Upper lobe of right lung (tissue), 1 donor: ENCODE measurements around the gene OPCML. TPM values are rescaled to one million over a fixed set of nuclear protein-coding genes. Genes with fewer than 3 reads are reported as not detected.

Experiments used
- ATAC-seq: fragments of 200-7000 bp; cut with Tn5 transposase; one replicate; pipeline ENCODE4 v1.9.1; 2020; ENCODE audit warnings: mild to moderate bottlenecking, moderate library complexity
- DNase-seq: peaks from one replicate; pipeline ENCODE4 v3.0.0-alpha.2; 2020
- H3K27ac ChIP-seq: fragments of 200-600 bp; one replicate; pipeline ENCODE4 v1.8.0; 2022
- H3K27me3 ChIP-seq: fragments of 200-600 bp; one replicate; pipeline ENCODE4 v1.8.0; 2022; ENCODE audit warnings: mild to moderate bottlenecking
- H3K36me3 ChIP-seq: fragments of 200-600 bp; one replicate; pipeline ENCODE4 v1.8.0; 2022
- H3K4me1 ChIP-seq: fragments of 200-600 bp; one replicate; pipeline ENCODE4 v1.8.0; 2022
- H3K4me3 ChIP-seq: fragments of 200-600 bp; one replicate; pipeline ENCODE4 v1.8.0; 2022; ENCODE audit warnings: mild to moderate bottlenecking
- H3K9me3 ChIP-seq: fragments of 200-600 bp; one replicate; pipeline ENCODE4 v1.8.0; 2022
- intact Hi-C: fragments of 100-400 bp; cut with DNase I; formaldehyde crosslinking; loops from one replicate; pipeline ENCODE4 v1.11.0; 2022
- total RNA-seq: library from RNA; stranded (reverse); fragmentation: NEBNext Ultra II Directional; extraction: Animal tissue kit (Norgen Biotek cat#: 25700); gene quantifications from one replicate; pipeline ENCODE4 v1.2.1, GENCODE V29; 2021
- TF ChIP-seq, protein P1 (sequence below): fragments of 200-600 bp; IDR thresholded peaks from one replicate; pipeline ENCODE4 v1.8.0; 2022; ENCODE audit warnings: antibody characterized with exemption
- donor health status: DM: no; HTN: yes; CAD: no; lungs with severe emphysema.

Gene OPCML
- total RNA-seq, 1 donor from 2014 or later: not detected

DNA sequence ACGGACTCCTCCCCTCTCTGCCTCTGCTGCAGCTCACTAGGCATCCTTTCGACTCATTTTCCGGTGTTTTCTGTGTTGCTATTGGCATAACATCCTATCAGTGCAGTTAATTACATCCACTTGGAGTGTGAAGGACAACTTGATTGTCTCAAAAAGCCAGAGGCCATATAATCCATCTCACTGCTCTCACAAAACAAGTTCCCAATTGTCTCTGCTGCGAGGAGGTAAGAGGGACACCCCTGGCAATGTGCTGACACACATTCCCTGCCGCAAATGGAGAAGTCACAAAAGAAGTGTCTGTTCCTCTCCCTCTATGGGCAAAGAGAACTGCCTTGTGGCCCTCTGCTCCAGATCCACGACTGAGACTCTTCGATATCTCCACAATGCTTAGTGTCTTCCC is 618.4 kb downstream of the OPCML start:
- H3K27me3 ChIP-seq: no peaks in the 10 kb centered on the region
- intact Hi-C loops: no loop called here
- ATAC-seq (no peak), DNase-seq (no peak)
- no peak overlapping the region for H3K4me3 ChIP-seq
- H3K27ac ChIP-seq: no peak overlapping the region
- no peaks in the 10 kb centered on the region for H3K4me1 ChIP-seq
- TF ChIP-seq, protein P1, sequence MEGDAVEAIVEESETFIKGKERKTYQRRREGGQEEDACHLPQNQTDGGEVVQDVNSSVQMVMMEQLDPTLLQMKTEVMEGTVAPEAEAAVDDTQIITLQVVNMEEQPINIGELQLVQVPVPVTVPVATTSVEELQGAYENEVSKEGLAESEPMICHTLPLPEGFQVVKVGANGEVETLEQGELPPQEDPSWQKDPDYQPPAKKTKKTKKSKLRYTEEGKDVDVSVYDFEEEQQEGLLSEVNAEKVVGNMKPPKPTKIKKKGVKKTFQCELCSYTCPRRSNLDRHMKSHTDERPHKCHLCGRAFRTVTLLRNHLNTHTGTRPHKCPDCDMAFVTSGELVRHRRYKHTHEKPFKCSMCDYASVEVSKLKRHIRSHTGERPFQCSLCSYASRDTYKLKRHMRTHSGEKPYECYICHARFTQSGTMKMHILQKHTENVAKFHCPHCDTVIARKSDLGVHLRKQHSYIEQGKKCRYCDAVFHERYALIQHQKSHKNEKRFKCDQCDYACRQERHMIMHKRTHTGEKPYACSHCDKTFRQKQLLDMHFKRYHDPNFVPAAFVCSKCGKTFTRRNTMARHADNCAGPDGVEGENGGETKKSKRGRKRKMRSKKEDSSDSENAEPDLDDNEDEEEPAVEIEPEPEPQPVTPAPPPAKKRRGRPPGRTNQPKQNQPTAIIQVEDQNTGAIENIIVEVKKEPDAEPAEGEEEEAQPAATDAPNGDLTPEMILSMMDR: no peak
- H3K9me3 ChIP-seq: no peaks in the 10 kb centered on the region
- no peaks in the 10 kb centered on the region for H3K36me3 ChIP-seq

DNA sequence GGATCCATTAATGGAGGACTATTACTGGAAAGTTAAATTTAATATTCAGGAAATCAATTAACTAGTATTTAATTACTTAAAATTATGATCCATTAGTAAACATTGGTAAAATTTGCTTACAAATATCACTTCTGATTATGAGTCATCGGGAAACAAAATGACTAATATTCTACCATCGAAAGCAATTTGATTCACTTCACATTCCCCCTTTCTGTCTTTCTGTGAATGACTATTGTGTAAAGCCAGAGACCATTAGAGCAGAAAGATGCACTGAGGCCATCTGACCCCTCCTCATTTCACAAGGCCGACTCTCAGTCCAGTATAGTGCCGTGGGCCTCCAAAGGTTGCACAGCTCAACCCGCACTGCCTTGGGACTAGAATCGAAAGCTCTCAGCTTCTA is 619.0 kb downstream of the OPCML start:
- no peaks in the 10 kb centered on the region for H3K27me3 ChIP-seq
- intact Hi-C loops: no loop called here
- TF ChIP-seq, protein P1: no peak

DNA sequence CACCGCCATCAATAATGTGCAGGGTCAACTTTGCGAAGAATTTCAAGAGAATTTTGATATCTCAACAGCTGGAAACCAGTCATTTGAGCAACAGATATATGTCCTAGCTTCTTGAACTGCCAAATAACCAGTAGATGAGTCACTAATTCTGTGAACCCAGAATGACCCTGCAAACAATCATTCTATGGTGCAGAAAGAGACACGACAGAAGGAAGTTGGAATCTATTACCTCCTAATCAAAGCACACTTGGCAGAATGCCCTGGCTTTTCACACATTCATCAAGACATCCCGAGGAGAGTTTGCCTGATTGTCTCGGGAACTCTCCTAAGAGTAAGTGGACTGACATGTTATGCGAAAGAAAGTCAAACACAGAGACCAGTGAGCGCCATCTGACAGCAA is 621.1 kb downstream of the OPCML start:
- intact Hi-C loops: no loop called here
- Histone ChIP-seq H3K36me3 (no peaks in the 10 kb centered on the region), H3K27ac (no peak overlapping the region), H3K9me3 (no peaks in the 10 kb centered on the region), H3K4me3 (no peak overlapping the region), H3K27me3 (no peaks in the 10 kb centered on the region), H3K4me1 (no peaks in the 10 kb centered on the region)
- no peak for ATAC-seq
- DNase-seq: no peak
- TF ChIP-seq, protein P1: no peak

More for the DNA sequence above, 619.0 kb downstream of the OPCML start:
- Histone ChIP-seq H3K36me3 (no peaks in the 10 kb centered on the region), H3K27ac (no peak overlapping the region), H3K9me3 (no peaks in the 10 kb centered on the region), H3K4me3 (no peak overlapping the region), H3K4me1 (no peaks in the 10 kb centered on the region)
- DNase-seq (no peak), ATAC-seq (no peak)

DNA sequence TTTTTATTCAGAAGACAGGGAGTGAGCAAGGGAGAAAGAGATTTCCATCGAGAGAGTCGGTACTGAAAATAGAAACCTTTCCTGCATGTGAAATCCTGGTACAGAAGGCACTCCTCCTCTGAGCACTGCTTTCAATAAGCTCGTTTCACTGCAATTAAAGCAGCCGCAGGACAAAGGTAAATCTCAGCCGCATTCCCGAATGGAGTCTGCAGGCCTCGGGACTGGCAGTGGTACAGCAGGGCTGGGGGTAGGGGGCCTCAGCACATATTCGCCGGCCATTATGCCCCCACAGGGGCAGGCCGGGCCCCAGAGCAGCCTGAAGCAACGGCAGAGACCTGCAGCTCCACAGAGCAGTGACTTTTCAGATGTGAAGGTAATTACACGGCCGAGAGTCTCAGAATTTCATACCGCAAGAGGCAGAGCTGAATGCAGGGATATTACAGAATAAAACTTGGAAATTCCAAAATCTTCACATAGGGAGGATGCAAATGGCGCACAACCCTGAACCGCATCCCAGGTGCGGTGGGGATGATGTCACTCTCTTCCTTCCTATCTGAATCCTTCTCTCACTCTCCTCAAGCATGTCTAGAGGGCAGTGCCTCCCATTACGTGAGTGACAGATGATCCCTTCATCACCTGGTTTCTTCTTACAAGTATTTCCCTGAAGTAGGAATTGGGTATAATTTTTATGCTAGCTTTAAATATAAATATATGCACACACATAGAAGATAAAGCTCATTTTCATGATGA is 622.1 kb downstream of the OPCML start:
- TF ChIP-seq, protein P1: no peak
- DNase-seq (no peak), ATAC-seq (no peak)
- no peak overlapping the region for H3K4me3 ChIP-seq
- H3K9me3 ChIP-seq: no peaks in the 10 kb centered on the region
- H3K27ac ChIP-seq: no peak overlapping the region
- H3K4me1 ChIP-seq: no peaks in the 10 kb centered on the region
- no peaks in the 10 kb centered on the region for H3K36me3 ChIP-seq
- no peaks in the 10 kb centered on the region for H3K27me3 ChIP-seq
- intact Hi-C loops: no loop called here

DNA sequence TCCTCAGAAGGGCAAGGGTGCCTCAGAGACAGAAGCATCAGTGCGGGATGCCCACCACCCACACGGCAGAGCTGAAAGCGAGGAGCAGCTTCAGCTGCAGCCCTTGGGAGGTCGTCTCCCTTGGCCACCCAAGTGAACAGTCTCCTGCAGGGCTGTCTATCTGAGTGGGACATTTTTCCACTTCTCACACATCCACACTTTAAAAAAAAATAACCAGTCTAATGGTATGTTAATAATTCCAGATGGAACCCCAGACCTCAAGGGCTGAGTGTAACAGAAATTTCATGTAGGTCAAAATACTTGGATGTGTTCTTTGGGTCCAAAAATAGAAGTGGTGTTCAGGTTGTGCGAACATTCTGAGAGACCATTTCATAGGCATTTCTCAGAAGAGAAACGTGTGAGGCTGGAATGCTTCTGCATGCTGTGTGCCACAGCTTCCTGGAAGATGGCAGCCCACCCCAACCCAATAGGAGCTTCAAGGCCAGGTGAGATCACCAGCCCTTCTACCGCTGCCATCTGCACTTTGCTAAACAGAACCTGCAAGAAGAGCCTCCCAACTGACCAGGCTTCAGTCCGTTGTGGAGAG is 623.2 kb downstream of the OPCML start:
- H3K4me1 ChIP-seq: no peaks in the 10 kb centered on the region
- ATAC-seq (no peak), DNase-seq (no peak)
- H3K9me3 ChIP-seq: no peaks in the 10 kb centered on the region
- H3K4me3 ChIP-seq: no peak overlapping the region
- intact Hi-C loops: no loop called here
- no peaks in the 10 kb centered on the region for H3K27me3 ChIP-seq
- no peaks in the 10 kb centered on the region for H3K36me3 ChIP-seq
- TF ChIP-seq, protein P1: no peak
- H3K27ac ChIP-seq: no peak overlapping the region
